Liver (tissue), 9 donors: ENCODE data around the gene OCA2. TPM values are rescaled to one million over a fixed set of nuclear protein-coding genes. Genes with fewer than 3 reads are reported as not detected.

Source experiments
- DNase-seq: peaks from one replicate; pipeline ENCODE4 v3.0.0-alpha.2; 2017; ENCODE audit warnings: low spot score
- H3K27ac ChIP-seq, 2 donors: one replicate each; pipeline ENCODE4 v1.7.0; 2013; ENCODE audit warnings: inconsistent platforms in 2 of 2, low read length in 2 of 2, control low read depth in 1 of 2, low read depth in 1 of 2, mild to moderate bottlenecking in 1 of 2
- H3K27me3 ChIP-seq, 4 donors: one replicate each; pipeline versions ENCODE4 v1.6.1 to v1.7.0; 2013; ENCODE audit warnings: low read length in 3 of 4, inconsistent platforms in 1 of 4, mild to moderate bottlenecking in 1 of 4, moderate library complexity in 1 of 4; ENCODE audit not compliant: control insufficient read depth in 4 of 4, insufficient read depth in 4 of 4
- H3K36me3 ChIP-seq, 4 donors: one replicate each; pipeline versions ENCODE4 v1.6.1 to v1.7.0; 2013; ENCODE audit warnings: low read length in 3 of 4, mild to moderate bottlenecking in 3 of 4, low read depth in 1 of 4, moderate library complexity in 1 of 4; ENCODE audit not compliant: control insufficient read depth in 4 of 4, insufficient read depth in 3 of 4
- H3K4me1 ChIP-seq, 4 donors: one replicate each; pipeline versions ENCODE4 v1.6.1 to v1.7.0; 2013; ENCODE audit warnings: low read length in 3 of 4, mild to moderate bottlenecking in 3 of 4, moderate library complexity in 1 of 4; ENCODE audit not compliant: control insufficient read depth in 4 of 4, insufficient read depth in 4 of 4
- H3K4me3 ChIP-seq, 3 donors: one replicate each; pipeline versions ENCODE4 v1.6.1 to v1.7.0; 2013; ENCODE audit warnings: low read length in 3 of 3, control low read depth in 1 of 3, low read depth in 1 of 3, mild to moderate bottlenecking in 1 of 3
- H3K9ac ChIP-seq, 2 donors: one replicate each; pipeline ENCODE4 v1.7.0; 2013; ENCODE audit warnings: low read length in 2 of 2, mild to moderate bottlenecking in 2 of 2, moderate library complexity in 2 of 2, control low read depth in 1 of 2, low read depth in 1 of 2
- H3K9me3 ChIP-seq, 4 donors: one replicate each; pipeline versions ENCODE4 v1.6.1 to v1.7.0; 2013; ENCODE audit warnings: low read length in 3 of 4; ENCODE audit not compliant: control insufficient read depth in 4 of 4
- FOXA1 ChIP-seq: IDR thresholded peaks from 2 replicates; pipeline ENCODE4 v1.6.1; 2016; ENCODE audit warnings: antibody characterized with exemption
- FOXA2 ChIP-seq: IDR thresholded peaks from 2 replicates; pipeline ENCODE4 v1.6.1; 2016; ENCODE audit warnings: antibody characterized with exemption
- GABPA ChIP-seq, 2 donors: IDR thresholded peaks in 1 of 2; conservative IDR thresholded peaks in 1 of 2; 2 replicates each; pipeline ENCODE4 v1.6.1; 2016; ENCODE audit warnings: antibody characterized with exemption in 2 of 2, mild to moderate bottlenecking in 1 of 2, moderate library complexity in 1 of 2
- HNF4A ChIP-seq, 2 donors: conservative IDR thresholded peaks; 2 replicates each; pipeline ENCODE4 v1.6.1; 2016; ENCODE audit warnings: antibody characterized with exemption in 2 of 2, mild to moderate bottlenecking in 2 of 2
- HNF4G ChIP-seq: IDR thresholded peaks from 2 replicates; pipeline ENCODE4 v1.6.1; 2016; ENCODE audit warnings: antibody characterized with exemption
- JUND ChIP-seq, 2 donors: IDR thresholded peaks; 2 replicates each; pipeline ENCODE4 v1.6.1; 2016; ENCODE audit warnings: antibody characterized with exemption in 2 of 2
- NR2F2 ChIP-seq: IDR thresholded peaks from 2 replicates; pipeline ENCODE4 v1.6.1; 2016; ENCODE audit warnings: antibody characterized with exemption
- RAD21 ChIP-seq, 2 donors: IDR thresholded peaks; 2 replicates each; pipeline ENCODE4 v1.6.1; 2016; ENCODE audit warnings: antibody characterized with exemption in 2 of 2, mild to moderate bottlenecking in 2 of 2
- SP1 ChIP-seq: IDR thresholded peaks from 2 replicates; pipeline ENCODE4 v1.6.1; 2018; ENCODE audit warnings: antibody characterized with exemption, mild to moderate bottlenecking
- TAF1 ChIP-seq: conservative IDR thresholded peaks from 2 replicates; pipeline ENCODE4 v1.6.1; 2016; ENCODE audit warnings: antibody characterized with exemption, mild to moderate bottlenecking
- YY1 ChIP-seq: IDR thresholded peaks from 2 replicates; pipeline ENCODE4 v1.6.1; 2016; ENCODE audit warnings: antibody characterized with exemption, mild to moderate bottlenecking
- WGBS: extraction: QIAGEN DNeasy Blood & Tissue Kit; methylation state at CpG from one replicate; pipeline ENCODE4 v1.1.7; 2013; 5-methylcytosine and 5-hydroxymethylcytosine counted together
- polyA plus RNA-seq, 2 donors: library from polyadenylated mRNA; stranded (reverse) in 1 of 2; unstranded in 1 of 2; fragments of 200-250 nt in 1 of 2; fragments of >200 nt in 1 of 2; fragmentation: Nextera tagmentation in 1 of 2; extraction: Ambion mirVana in 1 of 2; gene quantifications; one replicate each; pipeline versions ENCODE4 v1.2.1 to v1.2.3, GENCODE V29; 2013 to 2015
- total RNA-seq, 2 donors: library from RNA; depleted of rRNA; stranded (reverse); fragments of >200 nt; gene quantifications; one replicate each; pipeline ENCODE4 v1.2.3, GENCODE V29; 2014
- TF ChIP-seq, protein P1 (sequence below): IDR thresholded peaks from 2 replicates; pipeline ENCODE4 v1.6.1; 2016; ENCODE audit warnings: antibody characterized with exemption, mild to moderate bottlenecking
- TF ChIP-seq, protein P2 (sequence below): fragments of 150-350 bp; IDR thresholded peaks from 2 replicates; pipeline ENCODE4 v1.5.1; 2017; ENCODE audit warnings: improper control_type of control experiment, low read depth, low read length; ENCODE audit not compliant: missing input control
- TF ChIP-seq, protein P3 (sequence below): IDR thresholded peaks from 2 replicates; pipeline ENCODE4 v1.6.1; 2016; ENCODE audit warnings: antibody characterized with exemption
- TF ChIP-seq, protein P4 (sequence below): IDR thresholded peaks from 2 replicates; pipeline ENCODE4 v1.6.1; 2016; ENCODE audit warnings: antibody characterized with exemption
- TF ChIP-seq, protein P5 (sequence below): IDR thresholded peaks from 2 replicates; pipeline ENCODE4 v1.6.1; 2016; ENCODE audit warnings: antibody characterized with exemption
- donor health status: healthy.
- donor health status: healthy.
- donor health status: healthy.
- donor health status: healthy.
- donor health status: healthy.

Gene OCA2
- total and polyA plus RNA-seq, 4 donors, result 0.02 to 0.56 (median 0.15) TPM

DNA sequence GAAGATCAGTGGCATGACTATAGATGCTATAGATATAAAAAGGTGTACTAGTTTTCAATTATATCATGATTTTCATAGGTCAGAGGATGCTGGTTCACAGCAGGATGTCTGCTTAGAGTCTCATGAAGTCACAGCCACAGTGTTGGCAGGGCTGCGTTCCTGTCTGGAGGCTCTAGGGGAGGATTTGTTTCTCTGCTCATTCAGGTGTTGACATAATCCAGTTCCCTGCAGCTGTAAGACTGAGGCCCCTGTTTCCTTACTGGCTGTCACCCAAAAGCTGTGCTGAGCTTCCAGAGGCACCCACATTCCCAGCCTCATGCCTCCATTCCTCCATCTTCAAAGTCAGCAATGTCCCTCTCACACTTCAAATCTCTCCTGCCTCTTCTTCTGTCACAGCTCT is 170.7 kb downstream of the OCA2 start:
- TF ChIP-seq FOXA1 (no peak), SP1 (no peak)
- WGBS, result 56% methylated on average over 1 of the region's 1 CpG
- no peak overlapping the region for H3K4me3 ChIP-seq
- H3K9me3 ChIP-seq, result peaks cover 3 to 13% (median 7%) of the 10 kb centered on the region in 4 donors
- H3K36me3 ChIP-seq, result no peaks in the 10 kb centered on the region
- H3K4me1 ChIP-seq, result no peaks in the 10 kb centered on the region
- H3K9ac ChIP-seq, result no peak overlapping the region
- no peaks in the 10 kb centered on the region for H3K27me3 ChIP-seq
- no peak overlapping the region for H3K27ac ChIP-seq
- DNase-seq, result no peak

DNA sequence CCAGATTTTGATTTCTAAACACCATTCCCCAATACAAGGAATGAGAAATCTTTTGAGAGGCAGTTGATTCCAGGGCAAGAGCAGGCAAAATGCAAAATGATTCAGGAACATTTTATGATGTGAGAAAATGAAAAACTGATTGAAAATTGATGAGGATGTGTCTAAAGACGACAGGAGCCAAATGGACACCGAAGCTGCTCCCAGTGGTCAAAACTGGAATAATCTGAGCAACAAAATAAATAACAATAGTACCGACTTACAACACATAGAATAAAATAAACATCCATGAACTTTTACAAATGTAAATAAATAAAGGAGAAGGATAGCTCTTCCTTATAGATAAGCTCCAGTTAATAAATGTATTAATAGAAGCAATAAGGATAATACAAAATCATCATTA is 186.8 kb downstream of the OCA2 start:
- WGBS, result 76% methylated on average over 3 of the region's 3 CpGs
- no peak overlapping the region for H3K9ac ChIP-seq
- TF ChIP-seq, protein P1, sequence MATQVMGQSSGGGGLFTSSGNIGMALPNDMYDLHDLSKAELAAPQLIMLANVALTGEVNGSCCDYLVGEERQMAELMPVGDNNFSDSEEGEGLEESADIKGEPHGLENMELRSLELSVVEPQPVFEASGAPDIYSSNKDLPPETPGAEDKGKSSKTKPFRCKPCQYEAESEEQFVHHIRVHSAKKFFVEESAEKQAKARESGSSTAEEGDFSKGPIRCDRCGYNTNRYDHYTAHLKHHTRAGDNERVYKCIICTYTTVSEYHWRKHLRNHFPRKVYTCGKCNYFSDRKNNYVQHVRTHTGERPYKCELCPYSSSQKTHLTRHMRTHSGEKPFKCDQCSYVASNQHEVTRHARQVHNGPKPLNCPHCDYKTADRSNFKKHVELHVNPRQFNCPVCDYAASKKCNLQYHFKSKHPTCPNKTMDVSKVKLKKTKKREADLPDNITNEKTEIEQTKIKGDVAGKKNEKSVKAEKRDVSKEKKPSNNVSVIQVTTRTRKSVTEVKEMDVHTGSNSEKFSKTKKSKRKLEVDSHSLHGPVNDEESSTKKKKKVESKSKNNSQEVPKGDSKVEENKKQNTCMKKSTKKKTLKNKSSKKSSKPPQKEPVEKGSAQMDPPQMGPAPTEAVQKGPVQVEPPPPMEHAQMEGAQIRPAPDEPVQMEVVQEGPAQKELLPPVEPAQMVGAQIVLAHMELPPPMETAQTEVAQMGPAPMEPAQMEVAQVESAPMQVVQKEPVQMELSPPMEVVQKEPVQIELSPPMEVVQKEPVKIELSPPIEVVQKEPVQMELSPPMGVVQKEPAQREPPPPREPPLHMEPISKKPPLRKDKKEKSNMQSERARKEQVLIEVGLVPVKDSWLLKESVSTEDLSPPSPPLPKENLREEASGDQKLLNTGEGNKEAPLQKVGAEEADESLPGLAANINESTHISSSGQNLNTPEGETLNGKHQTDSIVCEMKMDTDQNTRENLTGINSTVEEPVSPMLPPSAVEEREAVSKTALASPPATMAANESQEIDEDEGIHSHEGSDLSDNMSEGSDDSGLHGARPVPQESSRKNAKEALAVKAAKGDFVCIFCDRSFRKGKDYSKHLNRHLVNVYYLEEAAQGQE, result no peak
- TF ChIP-seq HNF4G, result no peak
- TF ChIP-seq NR2F2, result no peak
- TF ChIP-seq FOXA2, result no peak
- TF ChIP-seq, protein P2, sequence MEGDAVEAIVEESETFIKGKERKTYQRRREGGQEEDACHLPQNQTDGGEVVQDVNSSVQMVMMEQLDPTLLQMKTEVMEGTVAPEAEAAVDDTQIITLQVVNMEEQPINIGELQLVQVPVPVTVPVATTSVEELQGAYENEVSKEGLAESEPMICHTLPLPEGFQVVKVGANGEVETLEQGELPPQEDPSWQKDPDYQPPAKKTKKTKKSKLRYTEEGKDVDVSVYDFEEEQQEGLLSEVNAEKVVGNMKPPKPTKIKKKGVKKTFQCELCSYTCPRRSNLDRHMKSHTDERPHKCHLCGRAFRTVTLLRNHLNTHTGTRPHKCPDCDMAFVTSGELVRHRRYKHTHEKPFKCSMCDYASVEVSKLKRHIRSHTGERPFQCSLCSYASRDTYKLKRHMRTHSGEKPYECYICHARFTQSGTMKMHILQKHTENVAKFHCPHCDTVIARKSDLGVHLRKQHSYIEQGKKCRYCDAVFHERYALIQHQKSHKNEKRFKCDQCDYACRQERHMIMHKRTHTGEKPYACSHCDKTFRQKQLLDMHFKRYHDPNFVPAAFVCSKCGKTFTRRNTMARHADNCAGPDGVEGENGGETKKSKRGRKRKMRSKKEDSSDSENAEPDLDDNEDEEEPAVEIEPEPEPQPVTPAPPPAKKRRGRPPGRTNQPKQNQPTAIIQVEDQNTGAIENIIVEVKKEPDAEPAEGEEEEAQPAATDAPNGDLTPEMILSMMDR, result no peak
- no peak for TF ChIP-seq SP1
- TF ChIP-seq, protein P3, sequence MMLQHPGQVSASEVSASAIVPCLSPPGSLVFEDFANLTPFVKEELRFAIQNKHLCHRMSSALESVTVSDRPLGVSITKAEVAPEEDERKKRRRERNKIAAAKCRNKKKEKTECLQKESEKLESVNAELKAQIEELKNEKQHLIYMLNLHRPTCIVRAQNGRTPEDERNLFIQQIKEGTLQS, result no peak
- no peak for TF ChIP-seq JUND (IDR thresholded peaks at IDR 0.05)
- TF ChIP-seq, protein P4, sequence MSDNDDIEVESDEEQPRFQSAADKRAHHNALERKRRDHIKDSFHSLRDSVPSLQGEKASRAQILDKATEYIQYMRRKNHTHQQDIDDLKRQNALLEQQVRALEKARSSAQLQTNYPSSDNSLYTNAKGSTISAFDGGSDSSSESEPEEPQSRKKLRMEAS, result no peak
- no peak for TF ChIP-seq FOXA1
- no peak for TF ChIP-seq GABPA (IDR thresholded peaks at IDR 0.05 in 1 of 2, conservative IDR thresholded peaks at IDR 0.05 in 1 of 2)
- TF ChIP-seq TAF1, result no peak
- no peak for TF ChIP-seq RAD21 (IDR thresholded peaks at IDR 0.05)
- no peaks in the 10 kb centered on the region for H3K36me3 ChIP-seq
- H3K27ac ChIP-seq, result no peak overlapping the region
- H3K4me1 ChIP-seq, result no peaks in the 10 kb centered on the region
- DNase-seq, result no peak
- no peaks in the 10 kb centered on the region for H3K9me3 ChIP-seq
- H3K4me3 ChIP-seq, result no peak overlapping the region
- H3K27me3 ChIP-seq, result no peaks in the 10 kb centered on the region

DNA sequence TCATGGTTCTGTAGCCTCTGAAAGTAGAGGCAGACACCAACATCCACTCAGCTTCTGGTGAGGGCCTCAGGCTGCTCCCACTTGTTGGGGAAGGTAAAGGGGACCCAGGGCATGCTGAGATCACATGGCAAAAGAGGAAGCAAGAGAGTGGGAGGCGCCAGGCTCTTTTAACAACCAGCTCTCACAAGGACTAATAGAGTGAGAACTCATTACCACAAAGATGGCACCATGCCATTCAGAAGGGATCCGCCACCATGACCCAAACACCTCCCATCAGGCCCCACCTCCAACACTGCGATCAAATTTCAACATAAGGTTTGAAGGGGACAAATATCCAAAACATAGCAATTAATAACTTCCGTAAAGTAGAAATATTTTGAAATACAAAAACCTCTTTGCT is 192.3 kb downstream of the OCA2 start:
- Histone ChIP-seq H3K9me3 (peaks cover 0 to 2% (median 0%) of the 10 kb centered on the region in 4 donors), H3K36me3 (no peaks in the 10 kb centered on the region), H3K9ac (no peak overlapping the region), H3K4me1 (no peaks in the 10 kb centered on the region), H3K4me3 (no peak overlapping the region), H3K27me3 (no peaks in the 10 kb centered on the region), H3K27ac (no peak overlapping the region)
- WGBS, result 84% methylated on average over 4 of the region's 4 CpGs
- no peak for DNase-seq
- TF ChIP-seq, protein P4, result no peak
- TF ChIP-seq YY1 (no peak), NR2F2 (no peak), TAF1 (no peak), HNF4G (no peak), FOXA2 (no peak), HNF4A (conservative IDR thresholded peaks at IDR 0.05) (no peak), GABPA (IDR thresholded peaks at IDR 0.05 in 1 of 2, conservative IDR thresholded peaks at IDR 0.05 in 1 of 2) (no peak), RAD21 (IDR thresholded peaks at IDR 0.05) (no peak), JUND (IDR thresholded peaks at IDR 0.05) (no peak)
- TF ChIP-seq, protein P2, result no peak
- TF ChIP-seq, protein P3, result no peak
- TF ChIP-seq, protein P5, sequence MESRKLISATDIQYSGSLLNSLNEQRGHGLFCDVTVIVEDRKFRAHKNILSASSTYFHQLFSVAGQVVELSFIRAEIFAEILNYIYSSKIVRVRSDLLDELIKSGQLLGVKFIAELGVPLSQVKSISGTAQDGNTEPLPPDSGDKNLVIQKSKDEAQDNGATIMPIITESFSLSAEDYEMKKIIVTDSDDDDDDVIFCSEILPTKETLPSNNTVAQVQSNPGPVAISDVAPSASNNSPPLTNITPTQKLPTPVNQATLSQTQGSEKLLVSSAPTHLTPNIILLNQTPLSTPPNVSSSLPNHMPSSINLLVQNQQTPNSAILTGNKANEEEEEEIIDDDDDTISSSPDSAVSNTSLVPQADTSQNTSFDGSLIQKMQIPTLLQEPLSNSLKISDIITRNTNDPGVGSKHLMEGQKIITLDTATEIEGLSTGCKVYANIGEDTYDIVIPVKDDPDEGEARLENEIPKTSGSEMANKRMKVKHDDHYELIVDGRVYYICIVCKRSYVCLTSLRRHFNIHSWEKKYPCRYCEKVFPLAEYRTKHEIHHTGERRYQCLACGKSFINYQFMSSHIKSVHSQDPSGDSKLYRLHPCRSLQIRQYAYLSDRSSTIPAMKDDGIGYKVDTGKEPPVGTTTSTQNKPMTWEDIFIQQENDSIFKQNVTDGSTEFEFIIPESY, result no peak
